ENCODE measurements around the gene ACP6. TPM values are rescaled to one million over a fixed set of nuclear protein-coding genes. Genes with fewer than 3 reads are reported as not detected.
A peak's percentile ranks its signal among the peaks of the same experiment; 100 is the strongest.
"Not testable (repeated sequence)": the region's sequence is repeated elsewhere in the genome, so short reads cannot be mapped to it uniquely, and the experiment has no call there.

Gene ACP6
- total RNA-seq, result 10 to 100 TPM; 11.6 to 12.5 TPM

DNA sequence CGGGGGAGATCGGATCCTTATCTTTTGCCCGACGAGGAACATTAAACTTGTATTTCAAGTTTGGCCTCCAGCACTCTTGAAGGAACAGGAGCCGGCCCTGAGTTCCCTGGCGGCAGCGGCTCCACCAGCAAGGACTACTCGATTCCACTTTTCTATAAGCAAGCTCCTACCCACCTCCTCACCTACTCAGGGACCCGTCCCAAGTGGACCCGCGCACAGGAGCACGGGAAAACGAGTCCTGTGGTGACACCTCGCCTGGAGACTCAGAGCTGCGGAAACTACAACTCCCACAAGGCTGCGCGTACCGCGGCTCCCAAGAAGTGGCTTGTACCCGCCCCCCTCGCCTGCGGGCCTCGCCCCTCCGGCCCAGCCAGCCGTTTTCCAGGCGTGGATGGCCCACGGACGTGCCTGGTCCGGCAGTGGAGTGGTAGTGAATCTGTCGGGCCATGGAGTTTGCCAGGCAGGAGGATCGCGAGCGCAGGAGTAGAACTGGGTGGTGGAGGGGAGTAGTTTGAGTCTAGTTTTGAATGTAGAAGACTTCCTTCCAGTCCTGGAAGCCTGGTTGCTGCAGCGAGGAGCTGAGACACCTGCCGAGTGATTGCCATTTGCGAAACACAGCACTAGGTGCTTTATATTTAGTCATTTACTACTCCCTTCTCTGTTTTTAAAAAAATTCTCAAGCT, at the start of gene ACP6:
ACP6 (minus strand) TSS at position 206 of the 683 bp plus-strand sequence. CDS start 476 bp downstream, outside the sequence.
- H3K4me3 Mint-ChIP-seq, result peak within 1 kb of the TSS; percentile 89
- CTCF ChIA-PET, result interaction anchor here (0.9 to 1.4 kb wide), 5 partner anchors 28 to 222 kb away, joined by 3 to 9 read pairs (median 3); no protein-coding TSS in a partner anchor
- POLR2A ChIA-PET, result interaction anchor here (0.6 to 1.4 kb wide), 5 partner anchors 23 to 664 kb away, joined by 3 to 4 read pairs (median 3); no protein-coding TSS in a partner anchor
- intact Hi-C loops (cut with micrococcal nuclease), result loop anchor here (1.0 to 2.0 kb wide), 2 partner anchors 30 to 71 kb away; no protein-coding TSS in a partner anchor
- peaks cover 2% of the 10 kb centered on the region for H3K27me3 Mint-ChIP-seq
- peak within 1 kb of the TSS; percentile 84 for H3K27ac Mint-ChIP-seq
- peak; percentile 94 for DNase-seq
- peaks cover 18% of the 10 kb centered on the region for H3K4me1 Mint-ChIP-seq (ENCODE audit: low read depth)
- H3K9me3 Mint-ChIP-seq, result no peaks in the 10 kb centered on the region
- no peaks in the 10 kb centered on the region for H3K36me3 Mint-ChIP-seq

DNA sequence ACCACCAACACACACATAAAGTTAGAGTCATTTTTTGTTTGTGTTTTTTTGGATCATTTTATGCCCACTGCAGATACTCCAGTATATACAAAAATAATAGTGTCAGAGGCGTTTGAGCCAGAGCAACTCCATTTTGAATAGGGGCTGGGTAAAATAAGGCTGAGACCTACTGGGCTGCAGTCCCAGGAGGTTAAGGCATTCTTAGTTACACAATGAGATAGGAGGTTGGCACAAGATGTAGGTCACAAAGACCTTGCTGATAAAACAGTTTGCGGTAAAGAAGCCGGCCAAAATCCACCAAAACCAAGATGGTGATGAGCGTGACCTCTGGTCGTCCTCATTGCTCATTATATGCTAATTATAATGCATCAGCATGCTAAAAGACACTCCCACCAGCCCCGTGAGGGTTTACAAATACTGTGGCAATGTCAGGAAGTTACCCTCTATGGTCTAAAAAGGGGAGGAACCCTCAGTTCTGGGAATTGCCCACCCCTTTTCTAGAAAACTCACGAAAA, 49.4 kb upstream of the ACP6 start:
- no peak for DNase-seq
- peaks cover 6% of the 10 kb centered on the region for H3K9me3 Mint-ChIP-seq
- H3K4me1 Mint-ChIP-seq (ENCODE audit: low read depth), result peaks cover 16% of the 10 kb centered on the region
- CTCF ChIA-PET, result interaction anchor here (0.6 to 1.8 kb wide), 2 partner anchors 11 to 173 kb away, joined by 3 to 6 read pairs; no protein-coding TSS in a partner anchor
- intact Hi-C loops (cut with micrococcal nuclease), result no loop called here
- H3K4me3 Mint-ChIP-seq, result no peak overlapping the region
- no peak overlapping the region for H3K27ac Mint-ChIP-seq
- peaks cover 4% of the 10 kb centered on the region for H3K27me3 Mint-ChIP-seq
- peaks cover 3% of the 10 kb centered on the region for H3K36me3 Mint-ChIP-seq
- POLR2A ChIA-PET, result no interaction called here

- intact Hi-C loops (cut with micrococcal nuclease), result no loop called here
- no peak overlapping the region for H3K4me3 Mint-ChIP-seq
- POLR2A ChIA-PET, result no interaction called here
- H3K9me3 Mint-ChIP-seq, result peaks cover 6% of the 10 kb centered on the region
- peaks cover 16% of the 10 kb centered on the region for H3K4me1 Mint-ChIP-seq (ENCODE audit: low read depth)
- CTCF ChIA-PET, result interaction anchor here (0.6 to 1.8 kb wide), 2 partner anchors 11 to 174 kb away, joined by 3 to 6 read pairs; no protein-coding TSS in a partner anchor
- H3K27me3 Mint-ChIP-seq, result peaks cover 10% of the 10 kb centered on the region
- DNase-seq, result no peak
- H3K27ac Mint-ChIP-seq, result no peak overlapping the region
- peaks cover 3% of the 10 kb centered on the region for H3K36me3 Mint-ChIP-seq
Measured at GRCh38 chr1:147719029-147719698, 48.8 kb upstream of the ACP6 start.

DNA sequence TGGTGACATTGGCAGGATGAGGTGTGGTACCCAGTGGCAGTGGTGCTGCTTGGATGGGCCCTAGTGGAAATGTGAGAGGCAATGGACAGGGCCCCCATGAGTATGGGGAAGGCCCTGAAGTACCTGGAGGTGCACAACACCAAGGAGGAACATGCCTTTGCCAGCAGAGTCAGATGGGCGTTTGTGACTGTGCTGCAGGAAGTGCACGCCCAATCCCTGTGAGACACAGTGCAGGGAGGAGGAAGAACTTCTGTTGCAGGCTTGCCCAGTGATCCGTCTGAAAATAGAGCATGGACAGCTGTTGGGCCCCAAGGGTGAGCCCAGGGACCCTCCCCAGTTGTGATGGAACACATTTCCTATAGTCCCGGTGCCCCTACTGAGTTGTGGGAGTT, 47.4 kb upstream of the ACP6 start:
- peaks cover 12% of the 10 kb centered on the region for H3K4me1 Mint-ChIP-seq (ENCODE audit: low read depth)
- ChIA-PET CTCF (no interaction called here), POLR2A (no interaction called here)
- peaks cover 12% of the 10 kb centered on the region for H3K27me3 Mint-ChIP-seq
- no peak for DNase-seq
- intact Hi-C loops (cut with micrococcal nuclease), result no loop called here
- H3K4me3 Mint-ChIP-seq, result no peak overlapping the region
- peaks cover 6% of the 10 kb centered on the region for H3K9me3 Mint-ChIP-seq
- no peak overlapping the region for H3K27ac Mint-ChIP-seq
- peaks cover 3% of the 10 kb centered on the region for H3K36me3 Mint-ChIP-seq

DNA sequence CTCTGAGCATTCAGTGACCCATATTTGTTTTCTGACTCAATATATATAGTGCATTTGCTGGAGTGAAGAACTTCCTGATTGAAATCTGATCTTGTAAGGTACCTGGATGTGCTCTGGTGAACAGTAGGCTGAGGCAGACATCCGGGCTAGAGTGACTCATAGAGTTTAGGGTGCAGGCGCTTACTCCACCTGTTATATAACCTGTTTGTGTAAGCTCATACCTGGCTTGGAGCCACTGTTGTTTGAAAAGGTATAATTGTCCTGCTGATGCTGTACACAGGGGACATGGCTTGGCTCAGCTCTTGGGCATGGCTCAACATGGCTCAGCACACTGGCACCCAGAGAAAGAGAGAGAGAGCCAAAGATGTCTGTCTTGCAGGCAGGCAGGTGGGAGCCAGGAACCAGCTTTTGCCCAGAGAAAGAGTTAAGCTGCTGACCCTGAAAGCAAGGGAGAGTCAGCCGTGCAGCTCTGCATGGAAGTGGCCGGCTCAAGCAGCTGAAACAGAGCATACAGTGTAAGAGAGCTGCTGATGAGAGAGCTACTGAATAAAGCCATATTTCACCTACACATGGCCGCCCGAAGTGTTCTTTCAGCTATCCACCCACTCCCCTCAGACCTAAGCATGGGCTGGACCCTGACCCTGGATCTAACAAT, 46.9 kb upstream of the ACP6 start:
- Mint-ChIP-seq H3K27ac (no peak overlapping the region), H3K27me3 (peaks cover 14% of the 10 kb centered on the region), H3K36me3 (peaks cover 3% of the 10 kb centered on the region), H3K4me3 (no peak overlapping the region), H3K4me1 (ENCODE audit: low read depth) (peaks cover 12% of the 10 kb centered on the region), H3K9me3 (peaks cover 6% of the 10 kb centered on the region)
- ChIA-PET CTCF (interaction anchor here (1.2 kb wide), 1 partner anchor 176 kb away, joined by 4 read pairs; no protein-coding TSS in a partner anchor), POLR2A (no interaction called here)
- peak; percentile 29 for DNase-seq
- intact Hi-C loops (cut with micrococcal nuclease), result no loop called here

- peaks cover 20% of the 10 kb centered on the region for H3K27me3 Mint-ChIP-seq
- H3K4me1 Mint-ChIP-seq (ENCODE audit: low read depth), result peaks cover 8% of the 10 kb centered on the region
- ChIA-PET POLR2A (no interaction called here), CTCF (interaction anchor here (0.6 to 1.8 kb wide), 2 partner anchors 12 to 232 kb away, joined by 4 read pairs; no protein-coding TSS in a partner anchor)
- intact Hi-C loops (cut with micrococcal nuclease), result no loop called here
- no peak overlapping the region for H3K4me3 Mint-ChIP-seq
- DNase-seq, result no peak
- no peaks in the 10 kb centered on the region for H3K36me3 Mint-ChIP-seq
- no peaks in the 10 kb centered on the region for H3K9me3 Mint-ChIP-seq
- no peak overlapping the region for H3K27ac Mint-ChIP-seq
Measured at GRCh38 chr1:147712605-147713004, 42.3 kb upstream of the ACP6 start.

GRCh38 chr1:147700042-147701006, 30.0 kb upstream of the ACP6 start:
- no peaks in the 10 kb centered on the region for H3K36me3 Mint-ChIP-seq
- DNase-seq, result peak; percentile 69
- H3K9me3 Mint-ChIP-seq, result no peaks in the 10 kb centered on the region
- POLR2A ChIA-PET, result no interaction called here
- H3K4me1 Mint-ChIP-seq (ENCODE audit: low read depth), result peaks cover 7% of the 10 kb centered on the region
- H3K27me3 Mint-ChIP-seq, result peaks cover 4% of the 10 kb centered on the region
- peak overlapping the region; percentile 0 for H3K27ac Mint-ChIP-seq
- intact Hi-C loops (cut with micrococcal nuclease), result loop anchor here (2.0 to 5.0 kb wide), 4 partner anchors 60 to 206 kb away; no protein-coding TSS in a partner anchor
- H3K4me3 Mint-ChIP-seq, result no peak overlapping the region
- CTCF ChIA-PET, result interaction anchor here (0.6 to 1.9 kb wide), 7 partner anchors 30 to 402 kb away, joined by 3 to 12 read pairs (median 3); partner anchors contain the start of gene ACP6

DNA sequence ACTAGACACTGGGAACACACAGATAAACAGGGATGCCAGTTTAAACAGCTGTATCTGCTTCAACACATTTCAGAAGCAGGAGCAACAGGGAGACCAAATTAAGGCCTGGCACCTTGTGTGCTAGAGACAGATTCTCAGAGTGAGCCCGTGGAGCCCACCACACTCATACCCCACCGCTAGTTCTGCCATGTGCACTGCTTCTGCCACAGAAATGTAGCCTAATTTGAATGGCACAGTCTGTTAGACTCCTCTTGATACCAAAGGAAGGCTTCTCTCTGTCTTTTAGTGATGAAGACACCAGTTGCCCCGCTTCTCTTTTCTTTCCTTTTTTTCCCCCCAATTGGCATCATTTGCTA, 29.3 kb upstream of the ACP6 start:
- CTCF ChIA-PET, result interaction anchor here (0.6 to 1.9 kb wide), 7 partner anchors 16 to 204 kb away, joined by 3 to 10 read pairs (median 3); partner anchors contain the start of gene ACP6
- Mint-ChIP-seq H3K27me3 (peaks cover 4% of the 10 kb centered on the region), H3K4me1 (ENCODE audit: low read depth) (peaks cover 7% of the 10 kb centered on the region), H3K9me3 (no peaks in the 10 kb centered on the region), H3K27ac (peak overlapping the region; percentile 0), H3K36me3 (no peaks in the 10 kb centered on the region), H3K4me3 (no peak overlapping the region)
- intact Hi-C loops (cut with micrococcal nuclease), result loop anchor here (2.0 to 5.0 kb wide), 4 partner anchors 59 to 205 kb away; no protein-coding TSS in a partner anchor
- DNase-seq, result no peak
- POLR2A ChIA-PET, result no interaction called here

GRCh38 chr1:147683163-147683763, 12.9 kb upstream of the ACP6 start:
- Mint-ChIP-seq H3K4me3 (no peak overlapping the region), H3K9me3 (peaks cover 26% of the 10 kb centered on the region), H3K27ac (no peak overlapping the region), H3K27me3 (no peaks in the 10 kb centered on the region), H3K36me3 (peaks cover 4% of the 10 kb centered on the region), H3K4me1 (ENCODE audit: low read depth) (no peaks in the 10 kb centered on the region)
- intact Hi-C loops (cut with micrococcal nuclease), result no loop called here
- POLR2A ChIA-PET, result no interaction called here
- CTCF ChIA-PET, result no interaction called here
- no peak for DNase-seq

DNA sequence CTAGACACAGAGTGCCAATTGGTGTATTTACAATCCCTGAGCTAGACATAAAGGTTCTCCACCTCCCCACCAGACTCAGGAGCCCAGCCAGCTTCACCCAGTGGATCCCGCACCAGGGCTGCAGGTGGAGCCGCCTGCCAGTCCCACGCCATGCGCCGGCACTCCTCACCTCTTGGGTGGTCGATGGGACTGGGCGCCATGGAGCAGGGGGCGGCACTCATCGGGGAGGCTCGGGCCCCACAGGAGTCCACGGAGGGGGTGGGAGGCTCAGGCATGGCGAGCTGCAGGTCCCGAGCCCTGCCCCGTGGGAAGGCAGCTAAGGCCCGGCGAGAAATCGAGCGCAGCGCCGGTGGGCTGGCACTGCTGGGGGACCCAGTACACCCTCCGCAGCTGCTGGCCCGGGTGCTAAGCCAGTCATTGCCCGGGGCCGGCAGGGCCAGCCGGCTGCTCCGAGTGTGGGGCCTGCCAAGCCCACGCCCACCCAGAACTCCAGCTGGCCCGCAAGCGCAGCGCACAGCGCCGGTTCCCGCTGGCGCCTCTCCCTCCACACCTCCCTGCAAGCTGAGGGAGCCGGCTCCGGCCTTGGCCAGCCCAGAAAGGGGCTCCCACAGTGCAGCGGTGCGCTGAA, 10.4 kb upstream of the ACP6 start:
- DNase-seq; H3K36me3 Mint-ChIP-seq; H3K4me3 Mint-ChIP-seq; H3K4me1 Mint-ChIP-seq (ENCODE audit: low read depth); intact Hi-C loops (cut with micrococcal nuclease); H3K27me3 Mint-ChIP-seq; H3K27ac Mint-ChIP-seq; POLR2A ChIA-PET: not testable (repeated sequence)
- peaks cover 36% of the 10 kb centered on the region for H3K9me3 Mint-ChIP-seq
- CTCF ChIA-PET, result interaction anchor here (1.1 kb wide), 1 partner anchor 15 kb away, joined by 3 read pairs; no protein-coding TSS in a partner anchor
